Measurements from ENCODE around the gene CREBBP.

GRCh38 chr16:3830625-3831254 is 49.8 kb downstream of the CREBBP start:
- TF ChIP-seq POLR2A (IDR thresholded peaks at IDR 0.05) (no peak), CTCF (IDR thresholded peaks at IDR 0.05) (no peak), POLR2AphosphoS5 (IDR thresholded peaks at IDR 0.05) (no peak), EP300 (IDR thresholded peaks at IDR 0.05) (no peak)

All from suprapubic skin (tissue), 4 donors.